GM12875 (cell line): ENCODE results near the gene ZBTB5.
"Not testable (repeated sequence)": the region's sequence is repeated elsewhere in the genome, so short reads cannot be mapped to it uniquely, and the experiment has no call there.

Experiments
- H3K4me3 ChIP-seq: one replicate; pipeline ENCODE4 v1.5.1; 2011; ENCODE audit warnings: low read depth, low read length, control low read depth
- TF ChIP-seq, protein P1 (sequence below): IDR thresholded peaks from 2 replicates; pipeline ENCODE4 v1.5.1; 2011; ENCODE audit warnings: low read depth, mild to moderate bottlenecking, control low read depth, inconsistent platforms, low read length, moderate library complexity, borderline replicate concordance; ENCODE audit not compliant: insufficient read depth

ZBTB5 gene

DNA sequence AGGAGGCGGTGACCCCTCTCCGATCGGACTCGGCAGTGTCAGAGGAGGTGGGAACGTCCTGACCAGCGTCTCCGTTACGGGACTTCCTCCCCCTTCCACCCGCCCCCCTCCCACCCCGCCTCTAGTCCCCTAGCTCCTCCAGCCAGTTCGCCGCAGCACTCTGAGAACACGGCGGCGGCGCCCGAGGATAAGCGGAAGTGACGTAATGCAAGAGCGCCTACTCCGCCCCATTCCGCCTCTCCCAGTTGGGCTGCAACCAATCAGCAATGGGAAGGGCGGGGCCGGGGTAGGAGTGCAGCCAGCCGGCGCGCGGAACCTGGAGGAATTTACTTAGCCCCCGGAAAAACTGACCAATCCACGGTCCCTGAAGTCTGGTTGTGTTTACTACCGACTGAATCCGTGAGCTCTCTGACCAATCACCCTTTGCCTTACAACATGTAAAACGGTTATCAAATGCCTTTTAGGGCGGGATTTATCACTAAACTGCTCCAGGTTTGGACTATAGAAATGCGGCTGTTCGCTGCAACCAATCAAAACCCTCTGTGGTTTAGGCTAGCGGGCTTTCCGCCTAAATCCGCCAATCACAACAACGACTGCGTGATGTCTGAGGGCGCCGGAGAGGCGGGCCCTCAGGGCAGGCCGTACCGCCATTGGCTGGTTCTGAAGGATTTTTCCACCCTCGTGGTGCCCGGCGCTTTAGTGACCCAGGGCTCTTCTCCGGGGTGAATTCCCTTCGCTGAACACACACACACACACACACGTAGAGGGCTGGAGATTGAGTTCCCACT is at the start of gene ZBTB5:
Gene ZBTB5 (minus strand): TSS at position 202 of the 788 bp plus-strand sequence. CDS start 22,899 bp downstream, outside the sequence.
- TF ChIP-seq, protein P1, sequence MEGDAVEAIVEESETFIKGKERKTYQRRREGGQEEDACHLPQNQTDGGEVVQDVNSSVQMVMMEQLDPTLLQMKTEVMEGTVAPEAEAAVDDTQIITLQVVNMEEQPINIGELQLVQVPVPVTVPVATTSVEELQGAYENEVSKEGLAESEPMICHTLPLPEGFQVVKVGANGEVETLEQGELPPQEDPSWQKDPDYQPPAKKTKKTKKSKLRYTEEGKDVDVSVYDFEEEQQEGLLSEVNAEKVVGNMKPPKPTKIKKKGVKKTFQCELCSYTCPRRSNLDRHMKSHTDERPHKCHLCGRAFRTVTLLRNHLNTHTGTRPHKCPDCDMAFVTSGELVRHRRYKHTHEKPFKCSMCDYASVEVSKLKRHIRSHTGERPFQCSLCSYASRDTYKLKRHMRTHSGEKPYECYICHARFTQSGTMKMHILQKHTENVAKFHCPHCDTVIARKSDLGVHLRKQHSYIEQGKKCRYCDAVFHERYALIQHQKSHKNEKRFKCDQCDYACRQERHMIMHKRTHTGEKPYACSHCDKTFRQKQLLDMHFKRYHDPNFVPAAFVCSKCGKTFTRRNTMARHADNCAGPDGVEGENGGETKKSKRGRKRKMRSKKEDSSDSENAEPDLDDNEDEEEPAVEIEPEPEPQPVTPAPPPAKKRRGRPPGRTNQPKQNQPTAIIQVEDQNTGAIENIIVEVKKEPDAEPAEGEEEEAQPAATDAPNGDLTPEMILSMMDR = no peak

DNA sequence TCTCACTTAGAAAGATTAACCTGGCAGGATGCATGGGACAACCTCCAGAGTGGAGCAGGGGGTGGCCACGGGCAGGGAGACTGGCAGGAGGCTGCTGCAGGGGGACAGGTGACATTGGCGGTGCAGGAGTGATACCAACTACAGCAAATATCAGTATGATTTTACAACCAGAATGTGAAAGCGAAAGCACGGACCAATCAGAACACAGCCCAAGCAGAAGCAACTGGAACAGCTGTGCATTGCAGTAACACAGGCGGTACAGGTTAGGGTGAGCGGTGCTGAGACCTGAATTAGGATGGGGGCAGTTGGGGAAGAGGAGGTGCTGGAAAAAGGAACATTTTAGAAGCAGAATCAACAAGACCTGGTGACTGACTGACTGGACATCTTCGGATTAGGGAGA is 49.7 kb upstream of the ZBTB5 start:
- TF ChIP-seq, protein P1 = no peak
- H3K4me3 ChIP-seq = no peak overlapping the region

More for the DNA sequence above, at the start of gene ZBTB5:
- H3K4me3 ChIP-seq = peak within 1 kb of the TSS; percentile 92

DNA sequence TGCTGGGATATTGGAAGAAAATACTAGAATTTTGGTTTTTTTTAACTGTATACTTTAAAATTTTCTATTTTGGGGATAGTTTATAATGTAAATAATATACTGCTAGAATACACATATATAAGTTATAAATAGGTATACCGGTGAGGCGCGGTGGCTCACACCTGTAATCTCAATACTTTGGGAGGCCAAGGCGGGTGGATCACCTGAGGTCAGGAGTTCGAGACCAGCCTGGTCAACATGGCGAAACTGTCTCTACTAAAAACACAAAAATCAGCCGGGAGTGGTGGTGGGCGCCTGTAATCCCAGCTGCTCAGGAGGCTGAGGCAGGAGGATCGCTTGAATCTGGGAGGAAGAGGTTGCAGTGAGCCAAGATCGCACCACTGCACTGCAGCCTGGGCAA is 49.2 kb upstream of the ZBTB5 start:
- not testable (repeated sequence) for H3K4me3 ChIP-seq

DNA sequence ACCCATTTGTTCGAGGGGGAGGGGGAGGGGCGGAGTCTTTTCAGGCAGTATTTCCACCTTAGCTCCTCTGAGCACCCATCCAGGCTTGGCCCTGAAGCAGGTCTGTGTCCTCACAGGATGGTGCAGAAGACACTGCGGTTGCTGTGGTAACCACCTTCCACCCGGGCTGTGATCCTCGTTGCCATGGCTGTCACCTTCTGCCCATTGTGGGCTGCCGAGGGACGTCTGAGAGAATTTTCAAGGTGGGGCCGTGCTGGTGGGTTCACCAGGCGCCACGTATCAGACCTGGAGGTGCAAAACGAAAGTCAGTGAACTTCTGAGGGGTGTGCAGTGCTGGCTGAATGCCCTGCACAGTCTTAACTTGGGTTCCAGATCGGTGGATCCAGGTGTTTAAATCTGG is 47.2 kb upstream of the ZBTB5 start:
- no peak overlapping the region for H3K4me3 ChIP-seq
- TF ChIP-seq, protein P1 = no peak

GRCh38 chr9:37511016-37512010 is 46.1 kb upstream of the ZBTB5 start:
- H3K4me3 ChIP-seq = no peak overlapping the region
- TF ChIP-seq, protein P1 = peak; percentile 47; the same call in 1 of the 2 replicates

- H3K4me3 ChIP-seq = not testable (repeated sequence)
Measured at GRCh38 chr9:37510053-37510452, 44.8 kb upstream of the ZBTB5 start.

GRCh38 chr9:37509536-37509935 is 44.3 kb upstream of the ZBTB5 start:
- TF ChIP-seq, protein P1 = no peak
- no peak overlapping the region for H3K4me3 ChIP-seq
